ENCODE measurements around the gene GALNTL6. TPM values are rescaled to one million over a fixed set of nuclear protein-coding genes. Genes with fewer than 3 reads are reported as not detected.

The GALNTL6 gene
- total and polyA plus RNA-seq, 2 donors (not counting 3 experiments of a cell fraction or from before 2014, with no cell fraction given): not detected

GRCh38 chr4:172874944-172875343 is 1061.7 kb downstream of the GALNTL6 start:
- TF ChIP-seq CTCF (IDR thresholded peaks at IDR 0.05; ENCODE audit: extremely low read depth in 1 of 2, insufficient read depth in 1 of 2, low read depth in 1 of 2, low read length in 2 of 2) (no peak), MAX (IDR thresholded peaks at IDR 0.05; ENCODE audit: insufficient read depth, insufficient read length) (no peak), EZH2 (IDR thresholded peaks at IDR 0.05; ENCODE audit: borderline replicate concordance, low read depth, low read length, severe bottlenecking) (no peak), FOS (IDR thresholded peaks at IDR 0.05; ENCODE audit: borderline replicate concordance, insufficient read depth, low read length) (no peak), GATA2 (IDR thresholded peaks at IDR 0.05; ENCODE audit: insufficient read depth, insufficient read length, low read depth, low read length) (no peak), POLR2AphosphoS5 (IDR thresholded peaks at IDR 0.05; ENCODE audit: insufficient read depth, low read depth, low read length) (no peak), POLR2A (IDR thresholded peaks at IDR 0.05; ENCODE audit: low read depth, low read length) (no peak), MYC (IDR thresholded peaks at IDR 0.05; ENCODE audit: low read depth, low read length) (no peak), JUN (IDR thresholded peaks at IDR 0.05; ENCODE audit: borderline replicate concordance, insufficient read depth, insufficient read length, low read depth) (no peak)
- no TSS peak for BruUV-seq (replicated peaks)
- CTCF ChIA-PET: no interaction called here
- Histone ChIP-seq H3K79me2 (ENCODE audit: control insufficient read depth, insufficient read depth, low read length) (no peaks in the 10 kb centered on the region), H3K9me1 (replicated peaks; ENCODE audit: control insufficient read depth, extremely low read depth, insufficient read depth, low read length) (no peaks in the 10 kb centered on the region), H3K27me3 (ENCODE audit: control insufficient read depth in 2 of 2, insufficient read depth in 2 of 2, low read length in 2 of 2) (no peaks in the 10 kb centered on the region), H3K4me3 (replicated peaks in 1 of 3; ENCODE audit: insufficient read depth in 1 of 3, low read depth in 1 of 3, low read length in 3 of 3) (no peak overlapping the region), H2AFZ (ENCODE audit: low read depth, low read length) (no peak overlapping the region), H4K20me1 (replicated peaks; ENCODE audit: control insufficient read depth, extremely low read depth, insufficient read depth, low read length) (no peaks in the 10 kb centered on the region), H3K4me2 (ENCODE audit: insufficient read depth, low read length) (no peak overlapping the region), H3K4me1 (ENCODE audit: control insufficient read depth, extremely low read depth, insufficient read depth, low read length) (no peaks in the 10 kb centered on the region), H3K9ac (replicated peaks; ENCODE audit: extremely low read depth, insufficient read depth, low read length) (no peak overlapping the region), H3K36me3 (ENCODE audit: control insufficient read depth in 2 of 2, extremely low read depth in 1 of 2, insufficient read depth in 2 of 2, low read length in 2 of 2) (no peaks in the 10 kb centered on the region), H3K27ac (ENCODE audit: insufficient read depth, low read depth, low read length) (no peak overlapping the region), H3K9me3 (replicated peaks; ENCODE audit: control insufficient read depth, insufficient read depth, low read length) (no peaks in the 10 kb centered on the region)
- POLR2A ChIA-PET: no interaction called here
- dilution Hi-C loops (cut with MboI; ENCODE audit: extremely low pct_ligation_motif_present, low sequenced_read_pairs) (no loop called here), intact Hi-C loops (cut with micrococcal nuclease) (no loop called here)
- no peak for FAIRE-seq
- DNase-seq (ENCODE audit: low read depth, low spot score): no peak

All from endothelial cell of umbilical vein (primary cell).